BE2C (cell line): ENCODE data around the gene SNX14.

ENCODE experiments used
- DNase-seq: peaks from one replicate; pipeline ENCODE4 v3.0.0-alpha.2; 2020
- H3K27me3 ChIP-seq: fragments of 250-450 bp; sonication (Bioruptor Pico); 2 replicates; pipeline ENCODE4 v1.5.1; 2020; ENCODE audit warnings: mild to moderate bottlenecking
- H3K36me3 ChIP-seq: fragments of 250-450 bp; sonication (Bioruptor Pico); 2 replicates; pipeline ENCODE4 v1.5.1; 2020; ENCODE audit warnings: mild to moderate bottlenecking
- H3K4me1 ChIP-seq: fragments of 250-450 bp; sonication (Bioruptor Pico); 2 replicates; pipeline ENCODE4 v1.5.1; 2020
- H3K4me3 ChIP-seq: 2 replicates; pipeline ENCODE4 v1.5.1; 2011; ENCODE audit warnings: low read depth, low read length
- H3K9me3 ChIP-seq: fragments of 250-450 bp; sonication (Bioruptor Pico); 2 replicates; pipeline ENCODE4 v1.5.1; 2020
- TF ChIP-seq, protein P1 (sequence below): IDR thresholded peaks from 2 replicates; pipeline ENCODE4 v1.5.1; 2012; ENCODE audit warnings: mild to moderate bottlenecking, low read depth, low read length

The SNX14 gene

DNA sequence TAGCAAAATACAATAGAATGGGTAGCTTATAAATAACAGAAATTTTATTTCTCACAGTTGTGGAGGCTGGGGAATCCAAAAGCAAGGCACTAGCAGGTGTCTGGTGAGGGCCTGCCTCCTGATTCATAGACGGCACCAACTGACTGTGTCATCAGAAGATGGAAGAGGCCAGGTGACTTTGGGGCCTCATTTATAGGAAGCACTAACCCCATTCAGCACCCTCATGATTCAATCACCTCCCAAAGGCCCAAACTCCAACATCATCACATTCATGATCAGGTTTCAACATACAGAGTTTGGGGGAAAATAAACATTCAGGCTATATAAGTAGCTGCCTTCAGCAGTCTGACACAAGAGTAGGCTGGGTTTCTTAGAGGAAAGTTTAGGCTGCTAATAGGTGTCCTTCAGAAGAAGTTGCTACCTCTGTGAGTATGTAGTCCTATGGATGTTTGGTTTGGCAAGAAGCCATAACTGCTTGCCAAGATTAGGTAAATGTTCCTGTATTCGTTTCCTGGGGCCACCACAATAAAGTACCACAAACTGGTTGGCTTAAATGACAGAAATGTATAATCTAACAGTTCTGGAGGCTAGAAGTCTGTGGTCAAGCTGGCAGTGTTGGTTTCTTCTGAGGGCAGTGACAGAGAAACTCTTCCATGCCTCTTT is 94.9 kb downstream of the SNX14 start:
- TF ChIP-seq, protein P1, sequence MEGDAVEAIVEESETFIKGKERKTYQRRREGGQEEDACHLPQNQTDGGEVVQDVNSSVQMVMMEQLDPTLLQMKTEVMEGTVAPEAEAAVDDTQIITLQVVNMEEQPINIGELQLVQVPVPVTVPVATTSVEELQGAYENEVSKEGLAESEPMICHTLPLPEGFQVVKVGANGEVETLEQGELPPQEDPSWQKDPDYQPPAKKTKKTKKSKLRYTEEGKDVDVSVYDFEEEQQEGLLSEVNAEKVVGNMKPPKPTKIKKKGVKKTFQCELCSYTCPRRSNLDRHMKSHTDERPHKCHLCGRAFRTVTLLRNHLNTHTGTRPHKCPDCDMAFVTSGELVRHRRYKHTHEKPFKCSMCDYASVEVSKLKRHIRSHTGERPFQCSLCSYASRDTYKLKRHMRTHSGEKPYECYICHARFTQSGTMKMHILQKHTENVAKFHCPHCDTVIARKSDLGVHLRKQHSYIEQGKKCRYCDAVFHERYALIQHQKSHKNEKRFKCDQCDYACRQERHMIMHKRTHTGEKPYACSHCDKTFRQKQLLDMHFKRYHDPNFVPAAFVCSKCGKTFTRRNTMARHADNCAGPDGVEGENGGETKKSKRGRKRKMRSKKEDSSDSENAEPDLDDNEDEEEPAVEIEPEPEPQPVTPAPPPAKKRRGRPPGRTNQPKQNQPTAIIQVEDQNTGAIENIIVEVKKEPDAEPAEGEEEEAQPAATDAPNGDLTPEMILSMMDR, result no peak
- Histone ChIP-seq H3K9me3 (no peaks in the 10 kb centered on the region; the same call in 1 of the 2 replicates), H3K27me3 (no peaks in the 10 kb centered on the region), H3K4me1 (peaks cover 2% of the 10 kb centered on the region; the same call in 1 of the 2 replicates), H3K4me3 (no peak overlapping the region), H3K36me3 (no peaks in the 10 kb centered on the region)
- DNase-seq, result no peak

DNA sequence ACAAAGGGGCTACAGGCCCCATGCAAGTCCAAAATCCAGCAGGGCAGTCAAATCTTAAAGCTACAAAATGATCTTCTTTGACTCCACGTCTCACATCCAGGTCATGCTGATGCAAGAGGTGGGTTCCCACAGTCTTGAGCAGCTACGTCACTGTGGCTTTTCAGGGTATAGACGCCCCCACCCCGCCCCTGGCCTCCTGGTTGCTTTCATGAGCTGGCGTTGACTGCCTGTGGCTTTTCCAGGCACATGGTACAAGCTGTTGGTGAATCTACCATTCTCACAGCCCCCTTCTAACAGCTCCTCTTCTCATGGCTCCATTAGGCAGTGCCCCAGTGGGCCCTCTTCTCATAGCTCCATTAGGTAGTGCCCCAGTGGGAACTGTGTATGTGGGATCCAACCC is 96.8 kb downstream of the SNX14 start:
- DNase-seq, result no peak
- H3K36me3 ChIP-seq, result no peaks in the 10 kb centered on the region
- H3K27me3 ChIP-seq, result no peaks in the 10 kb centered on the region
- H3K9me3 ChIP-seq, result no peaks in the 10 kb centered on the region; the same call in 1 of the 2 replicates
- H3K4me3 ChIP-seq, result no peak overlapping the region
- H3K4me1 ChIP-seq, result peaks cover 2% of the 10 kb centered on the region; the same call in 1 of the 2 replicates
- TF ChIP-seq, protein P1, result no peak

DNA sequence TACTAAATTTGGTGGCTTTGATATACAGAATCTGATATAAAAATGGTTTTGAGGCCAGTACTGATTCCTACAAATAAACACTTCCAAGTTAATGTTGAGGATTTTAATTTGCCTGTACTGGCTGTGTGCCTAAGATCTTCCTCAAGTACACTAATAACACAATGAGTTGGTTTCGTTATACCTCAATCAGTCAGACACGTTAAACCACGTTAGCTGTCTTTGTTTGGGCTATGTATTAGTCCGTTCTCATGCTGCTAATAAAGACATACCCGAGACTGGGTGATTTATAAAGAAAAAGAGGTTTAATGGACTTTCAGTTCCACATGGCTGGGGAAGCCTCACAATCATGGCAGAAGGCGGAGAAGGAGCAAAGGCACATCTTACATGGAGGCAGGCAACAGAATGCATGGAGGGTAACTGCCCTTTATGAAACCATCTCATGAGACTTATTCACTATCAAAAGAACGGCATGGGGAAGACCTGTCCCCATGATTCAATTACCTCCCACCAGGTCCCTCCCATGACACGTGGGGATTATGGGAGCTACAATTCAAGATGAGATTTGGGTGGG is 97.6 kb downstream of the SNX14 start:
- TF ChIP-seq, protein P1, result no peak
- Histone ChIP-seq H3K4me3 (no peak overlapping the region), H3K36me3 (no peaks in the 10 kb centered on the region), H3K4me1 (peaks cover 2% of the 10 kb centered on the region; the same call in 1 of the 2 replicates), H3K9me3 (no peaks in the 10 kb centered on the region; the same call in 1 of the 2 replicates), H3K27me3 (no peaks in the 10 kb centered on the region)
- no peak for DNase-seq

DNA sequence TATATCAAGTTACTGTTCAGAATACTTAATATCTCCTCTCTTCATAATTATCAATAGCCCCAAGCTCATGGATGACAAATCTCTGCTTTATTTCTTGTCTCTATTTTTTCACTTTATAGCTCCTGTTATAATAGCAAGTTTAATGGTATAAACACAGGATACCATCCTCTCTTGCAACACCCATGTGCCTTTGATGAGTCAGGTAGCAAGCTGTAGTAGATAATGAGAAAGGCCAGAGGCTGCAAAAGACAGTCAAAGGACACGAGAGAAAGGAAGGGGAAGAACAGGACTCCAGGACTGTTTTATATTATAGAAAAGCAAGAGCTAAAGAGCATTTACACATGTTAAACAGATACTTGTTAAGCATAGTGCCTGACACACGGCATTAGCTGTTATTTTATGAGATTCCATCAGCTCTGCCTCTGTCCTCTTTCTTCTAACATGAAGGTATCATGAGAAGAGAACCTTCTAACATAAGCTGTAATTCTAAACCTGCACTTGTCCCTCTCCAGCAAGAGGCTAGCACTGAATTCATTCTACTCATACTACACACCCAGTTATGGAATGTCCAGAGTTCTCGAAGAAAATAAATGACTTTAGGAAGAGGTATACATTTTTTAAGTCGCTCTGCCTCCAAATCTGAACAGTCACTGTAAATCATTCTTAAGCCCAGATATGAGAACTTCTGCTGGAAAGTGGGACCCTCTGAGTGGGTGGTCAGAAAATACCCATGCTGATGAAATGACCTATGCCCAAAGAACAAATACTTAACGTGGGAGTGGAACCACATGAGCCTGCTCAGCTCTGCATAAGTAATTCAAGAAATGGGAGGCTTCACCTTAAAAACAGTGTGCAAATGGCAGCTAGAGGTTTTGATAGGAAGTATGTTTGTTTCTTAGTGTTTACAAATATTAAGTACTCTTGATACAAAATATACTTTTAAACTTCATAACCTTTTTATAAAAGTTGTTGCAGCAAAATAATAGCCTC is 98.8 kb downstream of the SNX14 start:
- peaks cover 2% of the 10 kb centered on the region; the same call in 1 of the 2 replicates for H3K4me1 ChIP-seq

DNA sequence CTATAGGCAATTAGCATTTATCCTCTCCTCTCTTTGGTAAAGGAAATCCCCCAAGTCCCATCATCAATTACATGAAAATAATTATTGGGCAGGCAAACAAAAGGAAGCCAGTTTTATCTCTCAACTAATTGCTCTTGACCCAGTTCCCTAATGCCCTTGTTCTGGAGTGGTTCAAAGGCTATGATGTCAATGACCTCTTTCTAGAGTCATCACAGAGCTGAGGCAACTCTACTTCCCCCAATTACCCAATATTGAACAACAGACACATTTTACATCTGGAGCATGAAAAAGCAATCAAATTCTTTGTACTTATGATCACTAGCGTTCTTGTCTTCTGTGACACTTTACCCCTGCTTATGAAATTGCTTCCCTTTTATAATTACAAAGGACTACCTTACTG is 100.3 kb downstream of the SNX14 start:
- Histone ChIP-seq H3K4me1 (no peaks in the 10 kb centered on the region), H3K36me3 (peaks cover 3% of the 10 kb centered on the region; the same call in 1 of the 2 replicates), H3K9me3 (no peaks in the 10 kb centered on the region; the same call in 1 of the 2 replicates), H3K4me3 (no peak overlapping the region), H3K27me3 (no peaks in the 10 kb centered on the region)
- TF ChIP-seq, protein P1, result no peak
- no peak for DNase-seq

More for the DNA sequence above, 98.8 kb downstream of the SNX14 start:
- H3K9me3 ChIP-seq, result no peaks in the 10 kb centered on the region; the same call in 1 of the 2 replicates
- peaks cover 3% of the 10 kb centered on the region; the same call in 1 of the 2 replicates for H3K36me3 ChIP-seq
- TF ChIP-seq, protein P1, result no peak
- H3K27me3 ChIP-seq, result no peaks in the 10 kb centered on the region
- H3K4me3 ChIP-seq, result no peak overlapping the region
- DNase-seq, result no peak
